HG02884 (cell line): ENCODE results near the gene CEP170B.
"Not testable (repeated sequence)": the region's sequence is repeated elsewhere in the genome, so short reads cannot be mapped to it uniquely, and the experiment has no call there.

Source experiments
- ATAC-seq: cut with Tn5 transposase; IDR thresholded peaks from one replicate; pipeline ENCODE4 v1.9.1; 2021; ENCODE audit warnings: mild to moderate bottlenecking, moderate library complexity; ENCODE audit not compliant: unreplicated experiment

The CEP170B gene

DNA sequence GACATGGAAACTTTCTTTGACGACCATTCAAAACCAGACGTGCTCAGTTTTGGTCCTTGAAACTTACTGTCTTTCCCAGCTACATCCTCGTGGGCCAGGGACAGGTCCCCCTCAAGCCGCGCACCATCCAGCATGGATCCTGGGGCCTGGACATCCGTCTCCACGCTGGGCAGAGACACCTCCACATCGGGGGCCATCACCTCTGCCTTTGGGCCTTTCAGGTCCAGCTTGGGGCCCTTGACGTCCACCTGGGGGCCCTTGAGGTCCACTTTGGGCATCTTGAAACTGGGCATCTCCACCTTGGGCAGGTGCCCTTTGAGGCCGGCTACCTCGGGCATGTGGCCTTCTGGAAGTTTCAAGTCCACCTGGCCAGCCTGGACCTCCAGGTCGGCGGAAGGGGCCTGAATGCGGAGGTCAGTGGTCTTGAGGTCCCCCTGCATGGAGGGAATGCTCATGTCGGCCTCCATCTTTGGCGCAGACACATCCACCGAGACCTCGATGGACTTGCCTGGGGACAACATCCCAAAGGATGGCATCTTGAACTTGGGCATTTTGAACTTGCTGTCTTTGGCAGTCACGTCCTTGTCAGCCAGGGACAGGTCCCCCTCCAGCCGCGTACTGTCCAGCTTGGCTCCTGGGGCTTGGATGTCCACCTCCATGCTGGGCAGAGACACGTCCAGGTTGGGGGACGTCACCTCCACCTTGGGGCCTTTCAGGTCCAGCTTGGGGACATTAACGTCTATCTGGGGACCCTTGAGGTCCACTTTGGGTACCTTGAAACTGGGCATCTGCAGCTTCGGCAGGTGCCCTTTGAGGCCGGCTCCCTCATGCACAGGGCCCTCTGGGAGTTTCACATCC, 76.7 kb downstream of the CEP170B start:
- ATAC-seq: no peak

DNA sequence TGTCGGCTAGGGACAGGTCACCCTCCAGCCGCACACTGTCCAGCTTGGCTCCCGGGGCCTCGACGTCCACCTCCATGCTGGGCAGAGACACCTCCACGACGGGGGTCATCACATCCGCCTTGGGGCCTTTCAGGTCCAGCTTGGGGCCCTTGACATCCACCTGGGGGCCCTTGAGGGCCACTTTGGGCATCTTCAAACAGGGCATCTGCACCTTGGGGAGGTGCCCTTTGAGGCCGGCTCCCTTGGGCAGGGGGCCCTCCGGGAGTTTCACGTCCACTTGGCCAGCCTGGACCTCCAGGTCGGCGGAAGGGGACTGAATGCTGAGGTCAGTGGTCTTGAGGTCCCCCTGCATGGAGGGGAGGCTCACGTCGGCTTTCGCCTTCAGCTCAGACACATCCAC, 77.5 kb downstream of the CEP170B start:
- no peak for ATAC-seq

DNA sequence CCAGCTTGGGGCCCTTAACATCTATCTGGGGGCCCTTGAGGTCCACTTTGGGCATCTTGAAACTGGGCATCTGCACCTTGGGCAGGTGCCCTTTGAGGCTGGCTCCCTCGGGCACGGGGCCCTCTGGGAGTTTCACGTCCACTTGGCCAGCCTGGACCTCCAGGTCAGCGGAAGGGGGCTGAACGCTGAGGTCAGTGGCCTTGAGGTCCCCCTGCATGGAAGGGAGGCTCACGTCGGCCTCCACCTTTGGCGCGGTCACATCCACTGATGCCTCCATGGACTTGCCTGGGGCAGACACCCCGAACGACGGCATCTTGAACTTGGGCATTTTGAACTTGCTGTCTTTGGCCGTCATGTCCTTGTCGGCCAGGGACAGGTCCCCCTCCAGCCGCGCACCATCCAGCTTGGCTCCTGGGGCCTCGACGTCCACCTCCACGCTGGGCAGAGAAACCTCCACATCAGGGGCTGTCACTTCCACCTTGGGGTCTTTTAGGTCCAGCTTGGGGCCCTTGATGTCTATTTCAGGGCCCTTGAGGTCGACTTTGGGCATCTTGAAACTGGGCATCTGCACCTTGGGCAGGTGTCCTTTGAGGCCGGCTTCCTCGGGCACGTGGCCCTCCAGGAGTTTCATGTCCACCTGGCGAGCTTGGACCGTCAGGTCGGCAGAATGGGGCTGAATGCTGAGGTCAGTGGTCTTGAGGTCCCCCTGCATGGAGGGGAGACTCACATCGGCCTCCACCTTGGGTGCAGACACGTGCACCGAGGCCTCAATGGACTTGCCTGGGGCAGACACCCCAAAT, 78.3 kb downstream of the CEP170B start:
- not testable (repeated sequence) for ATAC-seq

DNA sequence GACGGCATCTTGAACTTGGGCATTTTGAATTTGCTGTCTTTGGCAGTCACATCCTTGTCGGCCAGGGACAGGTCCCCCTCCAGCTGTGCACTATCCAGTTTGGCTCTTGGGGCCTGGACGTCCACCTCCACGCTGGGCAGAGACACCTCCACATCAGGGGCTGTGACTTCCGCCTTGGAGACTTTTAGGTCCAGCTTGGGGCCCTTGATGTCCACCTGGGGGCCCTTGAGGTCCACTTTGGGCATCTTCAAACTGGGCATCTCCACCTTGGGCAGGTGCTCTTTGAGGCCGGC, 78.9 kb downstream of the CEP170B start:
- not testable (repeated sequence) for ATAC-seq

DNA sequence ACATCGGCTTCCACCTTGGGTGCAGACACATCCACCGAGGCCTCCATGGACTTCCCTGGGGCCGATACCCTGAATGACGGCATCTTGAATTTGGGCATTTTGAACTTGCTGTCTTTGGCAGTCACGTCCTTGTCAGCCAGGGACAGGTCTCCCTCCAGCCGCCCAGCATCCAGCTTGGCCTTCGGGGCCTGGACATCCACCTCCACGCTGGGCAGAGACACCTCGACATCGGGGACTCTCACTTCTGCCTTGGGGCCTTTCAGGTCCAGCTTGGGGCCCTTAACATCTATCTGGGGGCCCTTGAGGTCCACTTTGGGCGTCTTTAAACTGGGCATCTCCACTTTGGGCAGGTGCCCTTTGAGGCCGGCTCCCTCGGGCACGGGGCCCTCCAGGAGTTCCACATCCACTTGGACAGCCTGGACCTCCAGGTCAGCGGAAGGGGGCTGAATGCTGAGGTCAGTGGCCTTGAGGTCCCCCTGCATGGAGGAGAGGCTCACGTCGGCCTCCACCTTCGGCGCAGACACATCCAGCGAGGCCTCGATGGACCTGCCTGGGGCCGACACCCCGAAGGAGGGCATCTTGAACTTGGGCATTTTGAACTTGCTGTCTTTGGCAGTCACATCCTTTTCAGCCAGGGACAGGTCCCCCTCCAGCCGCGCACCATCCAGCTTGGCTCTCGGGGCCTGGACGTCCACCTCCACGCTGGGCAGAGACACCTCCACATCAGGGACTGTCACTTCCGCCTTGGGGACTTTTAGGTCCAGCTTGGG, 79.6 kb downstream of the CEP170B start:
- ATAC-seq: not testable (repeated sequence)

DNA sequence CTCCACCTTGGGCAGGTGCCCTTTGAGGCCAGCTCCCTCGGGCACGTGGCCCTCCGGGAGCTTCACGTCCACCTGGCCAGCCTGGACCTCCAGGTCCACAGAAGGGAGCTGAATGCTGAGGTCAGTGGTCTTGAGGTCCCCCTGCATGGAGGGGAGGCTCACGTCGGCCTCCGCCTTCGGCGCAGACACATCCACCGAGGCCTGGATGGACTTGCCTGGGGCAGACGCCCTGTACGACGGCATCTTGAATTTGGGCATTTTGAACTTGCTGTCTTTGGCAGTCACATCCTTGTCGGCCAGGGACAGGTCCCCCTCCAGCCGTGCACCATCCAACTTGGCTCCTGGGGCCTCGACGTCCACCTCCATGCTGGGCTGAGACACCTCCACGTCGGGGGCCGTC, 80.2 kb downstream of the CEP170B start:
- ATAC-seq: not testable (repeated sequence)
